Measurements from ENCODE around the gene PTBP3.
"Not testable (repeated sequence)": the region's sequence is repeated elsewhere in the genome, so short reads cannot be mapped to it uniquely, and the experiment has no call there.

The PTBP3 gene

DNA sequence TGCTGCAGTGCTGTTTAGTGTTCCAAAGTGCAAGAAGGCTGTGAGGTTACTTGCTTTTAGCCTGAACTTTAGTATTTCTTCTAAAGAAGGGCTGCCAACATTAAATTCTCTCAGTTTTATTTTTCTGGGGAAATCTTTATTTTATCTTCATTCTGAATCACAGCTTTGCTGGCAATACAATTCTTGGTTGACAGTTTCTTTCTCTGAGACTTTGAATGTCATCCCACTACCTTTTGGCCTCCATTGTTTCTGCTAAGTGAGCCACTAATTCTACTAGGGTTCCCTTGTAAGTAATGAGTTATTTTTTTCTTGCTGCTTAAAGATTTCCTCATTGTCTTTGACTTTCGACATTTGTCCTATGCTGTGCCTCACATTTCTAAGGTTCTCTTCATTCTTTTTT lies 126.0 kb downstream of the PTBP3 start:
- no peaks in the 10 kb centered on the region for H3K27me3 ChIP-seq
- no peaks in the 10 kb centered on the region for H3K4me1 ChIP-seq
- H3K9me3 ChIP-seq = no peaks in the 10 kb centered on the region
- H3K4me3 ChIP-seq (ENCODE audit: low read depth, low read length) = no peak overlapping the region
- TF ChIP-seq, protein P1, sequence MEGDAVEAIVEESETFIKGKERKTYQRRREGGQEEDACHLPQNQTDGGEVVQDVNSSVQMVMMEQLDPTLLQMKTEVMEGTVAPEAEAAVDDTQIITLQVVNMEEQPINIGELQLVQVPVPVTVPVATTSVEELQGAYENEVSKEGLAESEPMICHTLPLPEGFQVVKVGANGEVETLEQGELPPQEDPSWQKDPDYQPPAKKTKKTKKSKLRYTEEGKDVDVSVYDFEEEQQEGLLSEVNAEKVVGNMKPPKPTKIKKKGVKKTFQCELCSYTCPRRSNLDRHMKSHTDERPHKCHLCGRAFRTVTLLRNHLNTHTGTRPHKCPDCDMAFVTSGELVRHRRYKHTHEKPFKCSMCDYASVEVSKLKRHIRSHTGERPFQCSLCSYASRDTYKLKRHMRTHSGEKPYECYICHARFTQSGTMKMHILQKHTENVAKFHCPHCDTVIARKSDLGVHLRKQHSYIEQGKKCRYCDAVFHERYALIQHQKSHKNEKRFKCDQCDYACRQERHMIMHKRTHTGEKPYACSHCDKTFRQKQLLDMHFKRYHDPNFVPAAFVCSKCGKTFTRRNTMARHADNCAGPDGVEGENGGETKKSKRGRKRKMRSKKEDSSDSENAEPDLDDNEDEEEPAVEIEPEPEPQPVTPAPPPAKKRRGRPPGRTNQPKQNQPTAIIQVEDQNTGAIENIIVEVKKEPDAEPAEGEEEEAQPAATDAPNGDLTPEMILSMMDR (IDR thresholded peaks at IDR 0.05; ENCODE audit: low read depth, low read length) = no peak
- DNase-seq = no peak
- H3K36me3 ChIP-seq = no peaks in the 10 kb centered on the region

DNA sequence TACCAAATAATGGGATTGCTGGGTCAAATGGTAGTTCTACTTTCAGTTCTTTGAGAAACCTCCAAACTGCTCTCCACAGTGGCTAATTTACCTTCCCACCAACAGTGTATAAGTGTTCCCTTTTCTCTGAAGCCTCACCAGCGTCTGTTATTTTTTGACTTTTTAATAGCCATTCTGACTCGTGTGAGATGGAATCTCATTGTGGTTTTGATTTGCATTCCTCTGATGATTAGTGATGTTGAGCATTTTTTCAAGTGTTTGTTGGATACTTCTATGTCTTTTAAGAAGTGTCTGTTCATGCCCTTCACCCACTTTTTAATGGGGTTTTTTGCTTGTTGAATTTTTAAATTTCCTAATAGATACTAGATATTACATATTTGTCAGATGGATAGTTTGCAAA lies 129.9 kb downstream of the PTBP3 start:
- Histone ChIP-seq H3K4me1 (no peaks in the 10 kb centered on the region), H3K9me3 (no peaks in the 10 kb centered on the region), H3K27me3 (no peaks in the 10 kb centered on the region), H3K4me3 (ENCODE audit: low read depth, low read length) (no peak overlapping the region), H3K36me3 (no peaks in the 10 kb centered on the region)
- TF ChIP-seq, protein P1 (IDR thresholded peaks at IDR 0.05; ENCODE audit: low read depth, low read length) = no peak
- no peak for DNase-seq

DNA sequence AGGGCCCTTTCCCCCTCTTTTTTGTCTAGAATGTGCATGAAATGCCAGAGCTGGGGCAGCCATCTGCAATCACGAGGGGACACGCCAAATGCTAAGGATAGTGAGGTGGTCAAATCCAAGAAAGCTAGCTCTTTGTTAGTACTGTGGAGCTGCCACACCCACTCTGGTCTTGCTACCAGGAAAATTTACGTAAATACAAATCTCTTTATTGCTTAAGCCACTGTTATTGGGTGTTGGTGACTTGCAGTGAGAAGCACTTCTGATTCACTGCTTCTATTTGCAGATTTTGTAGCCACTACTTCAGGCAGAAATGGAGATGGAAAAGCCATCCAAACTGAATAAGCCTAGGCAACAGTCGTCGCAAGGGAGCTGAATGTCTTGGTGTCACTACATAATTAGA lies 132.7 kb downstream of the PTBP3 start:
- no peak overlapping the region for H3K4me3 ChIP-seq (ENCODE audit: low read depth, low read length)
- DNase-seq = no peak
- no peaks in the 10 kb centered on the region for H3K9me3 ChIP-seq
- no peaks in the 10 kb centered on the region for H3K36me3 ChIP-seq
- no peaks in the 10 kb centered on the region for H3K27me3 ChIP-seq
- H3K4me1 ChIP-seq = no peaks in the 10 kb centered on the region
- TF ChIP-seq, protein P1 (IDR thresholded peaks at IDR 0.05; ENCODE audit: low read depth, low read length) = no peak

DNA sequence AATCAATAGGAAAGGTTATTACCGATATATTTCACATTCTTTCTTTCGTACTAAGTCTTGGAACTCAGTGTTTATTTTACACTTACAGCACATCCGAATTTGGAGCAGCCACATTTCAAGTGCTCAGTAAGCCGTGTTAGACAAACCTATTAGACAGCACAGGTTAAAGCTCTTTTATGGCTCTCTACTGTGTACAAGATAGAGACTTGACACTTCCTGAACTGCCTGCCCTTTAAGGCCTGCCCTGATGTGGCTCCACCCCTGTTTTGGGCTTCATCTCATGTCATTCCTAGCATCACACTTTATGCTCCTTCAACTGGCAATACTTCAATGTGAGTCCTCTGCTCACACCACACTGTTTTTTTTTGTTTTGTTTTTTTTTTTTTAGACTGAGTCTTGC lies 134.8 kb downstream of the PTBP3 start:
- no peaks in the 10 kb centered on the region for H3K27me3 ChIP-seq
- H3K36me3 ChIP-seq = no peaks in the 10 kb centered on the region
- DNase-seq = no peak
- H3K9me3 ChIP-seq = no peaks in the 10 kb centered on the region
- no peak overlapping the region for H3K4me3 ChIP-seq (ENCODE audit: low read depth, low read length)
- no peaks in the 10 kb centered on the region for H3K4me1 ChIP-seq
- TF ChIP-seq, protein P1 (IDR thresholded peaks at IDR 0.05; ENCODE audit: low read depth, low read length) = no peak

DNA sequence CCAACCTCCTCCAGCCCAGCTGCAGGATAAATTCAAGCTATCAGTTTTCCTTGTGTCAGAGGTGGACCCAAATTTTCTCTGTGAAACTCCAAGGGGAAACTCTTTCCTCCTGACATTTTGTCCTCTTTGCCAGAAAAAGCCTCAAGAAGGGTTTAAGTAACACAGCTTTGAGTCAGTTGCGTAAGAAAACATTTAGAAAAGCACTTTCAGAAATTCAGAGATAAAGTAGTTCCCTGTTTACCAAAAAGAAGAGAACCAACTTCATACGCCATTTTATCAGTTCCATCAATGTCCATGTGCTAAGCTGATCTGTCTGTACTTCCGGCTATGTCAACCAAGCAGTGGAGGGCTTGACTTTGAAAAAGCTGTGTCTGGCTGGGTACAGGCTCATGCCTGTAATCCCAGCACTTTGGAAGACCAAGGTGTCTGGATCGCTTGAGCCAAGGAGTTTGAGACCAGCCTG lies 138.4 kb downstream of the PTBP3 start:
- TF ChIP-seq, protein P1 (IDR thresholded peaks at IDR 0.05; ENCODE audit: low read depth, low read length) = no peak
- no peak for DNase-seq

DNA sequence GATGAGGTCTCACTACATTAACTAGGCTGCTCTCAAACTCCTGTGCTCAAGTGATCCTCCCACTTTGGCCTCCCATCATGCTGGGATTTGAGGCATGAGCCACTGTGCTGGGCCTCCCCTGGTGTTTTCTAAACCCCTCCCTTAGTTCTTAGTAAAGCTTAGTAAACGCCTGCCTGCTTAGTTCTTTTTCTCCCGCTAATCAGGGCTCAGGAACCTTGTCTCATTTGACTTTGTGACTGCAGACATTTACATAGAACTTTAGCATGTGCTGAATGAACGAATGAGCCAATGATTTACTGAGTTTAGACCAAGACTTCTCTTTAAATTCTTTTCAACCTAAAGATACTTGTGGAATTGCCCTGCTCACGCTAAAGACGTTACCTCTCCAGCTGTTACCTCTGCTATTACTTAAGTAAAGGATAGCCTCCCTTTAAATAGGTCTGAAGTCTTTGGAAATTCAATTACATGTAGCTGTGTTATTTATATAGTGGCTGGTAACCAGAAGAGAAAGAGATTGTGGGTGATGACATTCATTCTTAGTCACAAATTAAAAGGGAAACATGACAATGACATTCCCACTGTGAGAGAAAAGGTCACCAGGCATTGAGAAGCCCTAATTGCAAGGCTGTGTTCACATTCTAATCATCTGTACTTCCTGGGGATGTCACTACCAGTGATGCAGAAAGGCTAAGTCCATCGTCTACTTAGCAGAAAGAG lies 139.7 kb downstream of the PTBP3 start:
- Histone ChIP-seq H3K9me3 (no peaks in the 10 kb centered on the region), H3K36me3 (no peaks in the 10 kb centered on the region), H3K4me3 (ENCODE audit: low read depth, low read length) (no peak overlapping the region), H3K4me1 (no peaks in the 10 kb centered on the region; the same call in 1 of the 2 replicates), H3K27me3 (no peaks in the 10 kb centered on the region)
- DNase-seq = no peak
- TF ChIP-seq, protein P1 (IDR thresholded peaks at IDR 0.05; ENCODE audit: low read depth, low read length) = no peak

More for the DNA sequence above, 138.4 kb downstream of the PTBP3 start:
- Histone ChIP-seq H3K4me3 (ENCODE audit: low read depth, low read length) (no peak overlapping the region), H3K36me3 (no peaks in the 10 kb centered on the region), H3K9me3 (no peaks in the 10 kb centered on the region), H3K27me3 (no peaks in the 10 kb centered on the region), H3K4me1 (no peaks in the 10 kb centered on the region; the same call in 1 of the 2 replicates)

DNA sequence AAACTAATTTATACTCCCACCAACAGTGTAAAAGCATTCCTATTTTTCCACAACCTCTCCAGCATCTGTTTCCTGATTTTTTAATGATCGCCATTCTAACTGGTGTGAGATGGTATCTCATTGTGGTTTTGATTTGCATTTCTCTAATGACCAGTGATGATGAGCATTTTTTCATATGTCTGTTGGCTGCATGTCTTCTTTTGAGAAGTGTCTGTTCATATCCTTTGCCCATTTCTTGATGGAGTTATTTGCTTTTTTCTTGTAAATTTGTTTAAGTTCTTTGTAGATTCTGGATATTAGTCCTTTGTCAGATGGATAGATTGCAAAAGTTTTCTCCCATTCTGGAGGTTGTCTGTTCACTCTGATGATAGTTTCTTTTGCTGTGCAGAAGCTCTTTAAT lies 143.1 kb downstream of the PTBP3 start:
- not testable (repeated sequence) for H3K9me3 ChIP-seq; H3K4me3 ChIP-seq (ENCODE audit: low read depth, low read length); DNase-seq; H3K27me3 ChIP-seq; H3K36me3 ChIP-seq; H3K4me1 ChIP-seq
